ENCODE results near the gene PITX2. TPM values are rescaled to one million over a fixed set of nuclear protein-coding genes. Genes with fewer than 3 reads are reported as not detected.
A peak's percentile ranks its signal among the peaks of the same experiment; 100 is the strongest.

The PITX2 gene
- total and polyA plus RNA-seq, 2 of the 8 experiments (the other 6 are each of a cell fraction or from before 2014, with no cell fraction given) = 0.09 to 0.67 TPM

GRCh38 chr4:110586131-110586850 lies 36.6 kb downstream of the PITX2 start:
- no peak overlapping the region for H4K8ac ChIP-seq (ENCODE audit: extremely low read depth, insufficient read depth, low read length)
- FAIRE-seq = peak; percentile 28

More at GRCh38 chr4:110586131-110586850, 36.6 kb downstream of the PITX2 start:
- H3K27me3 ChIP-seq (replicated peaks in 1 of 4; ENCODE audit: control insufficient read depth in 3 of 4, extremely low read depth in 1 of 4, insufficient read depth in 3 of 4, low read length in 3 of 4) = no peaks in the 10 kb centered on the region
- H3K4ac ChIP-seq (replicated peaks; ENCODE audit: insufficient read length, low read depth, low read length) = no peak overlapping the region
- ChIA-PET POLR2A (ENCODE audit: partially characterized antibody) (no interaction called here), CTCF (ENCODE audit: partially characterized antibody) (interaction anchor here (0.6 to 1.8 kb wide), 19 partner anchors 9 to 1964 kb away, joined by 3 to 8 read pairs (median 4); no protein-coding TSS in a partner anchor)
- no peak overlapping the region for H3K27ac ChIP-seq (ENCODE audit: low read depth, low read length)
- H3K79me1 ChIP-seq (ENCODE audit: low read depth, low read length) = no peaks in the 10 kb centered on the region; the same call in 1 of the 2 replicates
- H4K91ac ChIP-seq (replicated peaks; ENCODE audit: insufficient read length, low read length) = no peak overlapping the region
- no peak overlapping the region for H3K18ac ChIP-seq (ENCODE audit: extremely low read depth, low read length)
- no peak overlapping the region for H2BK20ac ChIP-seq (ENCODE audit: low read length)
- DNase-seq (ENCODE audit: low read depth in 1 of 2, low spot score in 2 of 2) = no peak
- H3K4me1 ChIP-seq (replicated peaks in 1 of 4; ENCODE audit: control insufficient read depth in 3 of 4, insufficient read depth in 4 of 4, low read length in 3 of 4) = no peaks in the 10 kb centered on the region
- H4K20me1 ChIP-seq (replicated peaks in 1 of 2; ENCODE audit: control insufficient read depth in 1 of 2, insufficient read depth in 2 of 2, low read length in 2 of 2) = no peaks in the 10 kb centered on the region
- H3K4me2 ChIP-seq (ENCODE audit: insufficient read depth in 1 of 2, low read depth in 2 of 2, low read length in 2 of 2) = no peak overlapping the region
- H3K36me3 ChIP-seq (ENCODE audit: control insufficient read depth in 2 of 4, insufficient read depth in 4 of 4, low read length in 3 of 4) = no peaks in the 10 kb centered on the region
- no peak overlapping the region for H2BK120ac ChIP-seq (replicated peaks; ENCODE audit: low read depth, low read length)
- H3K56ac ChIP-seq (replicated peaks; ENCODE audit: insufficient read length, low read depth, low read length) = no peak overlapping the region
- no peak overlapping the region for H2BK15ac ChIP-seq (ENCODE audit: low read length)
- 58% methylated on average over 7 of the region's 7 CpGs; no CpG with 5 or more reads in 1 of the 2 experiments for WGBS, 2 experiments (ENCODE audit: extremely low coverage in 1 of 2, insufficient coverage in 1 of 2, insufficient read length in 1 of 2, insufficient replicate concordance in 2 of 2, low coverage in 1 of 2, low lambda C conversion rate in 2 of 2, missing lambda C conversion rate in 1 of 2)
- no peak overlapping the region for H3K14ac ChIP-seq (ENCODE audit: insufficient read length)
- H3K23me2 ChIP-seq (ENCODE audit: low read depth, low read length) = no peaks in the 10 kb centered on the region
- H3K4me3 ChIP-seq (ENCODE audit: extremely low read depth in 1 of 4, insufficient read depth in 2 of 4, low read depth in 3 of 4, low read length in 4 of 4) = no peak overlapping the region
- no peak overlapping the region for H3K9ac ChIP-seq (replicated peaks in 1 of 4; ENCODE audit: extremely low read depth in 1 of 4, low read depth in 3 of 4, low read length in 3 of 4)
- no peak overlapping the region for H2BK5ac ChIP-seq (ENCODE audit: low read depth, low read length)
- H2BK12ac ChIP-seq (ENCODE audit: low read depth, low read length) = no peak overlapping the region
- H3K23ac ChIP-seq (ENCODE audit: insufficient read length) = no peak overlapping the region
- no peak overlapping the region for H4K5ac ChIP-seq (ENCODE audit: insufficient read length, low read depth, low read length)
- H3K9me3 ChIP-seq (ENCODE audit: insufficient read depth in 2 of 2, low read depth in 1 of 2, low read length in 1 of 2) = peaks cover 0 to 3% of the 10 kb centered on the region in 2 experiments; a peak in 1 of 4 replicates
- H2AK5ac ChIP-seq (ENCODE audit: low read depth, low read length) = no peak overlapping the region
- peak overlapping the region; percentile 88; the same call in 1 of the 2 replicates for H2AFZ ChIP-seq (ENCODE audit: low read length)
- no peaks in the 10 kb centered on the region for H3K79me2 ChIP-seq (ENCODE audit: control insufficient read depth in 1 of 2, insufficient read depth in 2 of 2, low read length in 2 of 2)
